Suppressor macrophage (primary cell): ENCODE results near the gene NCBP3.
"Not testable (repeated sequence)": the region's sequence is repeated elsewhere in the genome, so short reads cannot be mapped to it uniquely, and the experiment has no call there.

Source experiments
- DNase-seq, 4 experiments: peaks; one replicate each; pipeline ENCODE4 v3.0.0-alpha.2; 2020 to 2022

NCBP3 gene

GRCh38 chr17:3879591-3880417, 33.8 kb upstream of the NCBP3 start:
- DNase-seq, result no peak

GRCh38 chr17:3879186-3879585, 33.1 kb upstream of the NCBP3 start:
- DNase-seq, result no peak

GRCh38 chr17:3877220-3877619, 31.2 kb upstream of the NCBP3 start:
- DNase-seq, result no peak

- DNase-seq, result no peak
Measured at GRCh38 chr17:3875317-3875716, 29.3 kb upstream of the NCBP3 start.

- no peak for DNase-seq
Measured at GRCh38 chr17:3873862-3874261, 27.8 kb upstream of the NCBP3 start.

- DNase-seq, result no peak
Measured at GRCh38 chr17:3870871-3871306, 24.8 kb upstream of the NCBP3 start.

GRCh38 chr17:3867606-3868005, 21.6 kb upstream of the NCBP3 start:
- DNase-seq, result no peak

GRCh38 chr17:3867106-3867505, 21.1 kb upstream of the NCBP3 start:
- no peak for DNase-seq

- DNase-seq, result no peak
Measured at GRCh38 chr17:3866276-3866675, 20.2 kb upstream of the NCBP3 start.

- DNase-seq, result peak in 3 of 4 experiments; percentile 17 to 37 (median 37)
Measured at GRCh38 chr17:3865176-3865575, 19.1 kb upstream of the NCBP3 start.

GRCh38 chr17:3864534-3864933, 18.5 kb upstream of the NCBP3 start:
- DNase-seq, result no peak

- DNase-seq, result no peak
Measured at GRCh38 chr17:3861761-3862681, 16.0 kb upstream of the NCBP3 start.

GRCh38 chr17:3860939-3861700, 15.1 kb upstream of the NCBP3 start:
- DNase-seq, result no peak

GRCh38 chr17:3859940-3860339, 13.9 kb upstream of the NCBP3 start:
- no peak for DNase-seq

- no peak for DNase-seq
Measured at GRCh38 chr17:3857261-3858105, 11.4 kb upstream of the NCBP3 start.

GRCh38 chr17:3854204-3854603, 8.2 kb upstream of the NCBP3 start:
- not testable (repeated sequence) for DNase-seq

- peak; percentile 9 to 69 (median 38) for DNase-seq
Measured at GRCh38 chr17:3852561-3852960, 6.5 kb upstream of the NCBP3 start.

GRCh38 chr17:3851461-3852100, 5.5 kb upstream of the NCBP3 start:
- no peak for DNase-seq

- peak; percentile 11 to 60 (median 40) for DNase-seq
Measured at GRCh38 chr17:3848229-3848835, 2.3 kb upstream of the NCBP3 start.

- DNase-seq, result no peak
Measured at GRCh38 chr17:3847165-3847670, 1.2 kb upstream of the NCBP3 start.
